Cardiac fibroblast (primary cell): ENCODE results near the gene FAM131A.

Source experiments
- DNase-seq, 2 donors: peaks; one replicate each; pipeline versions ENCODE4 v3.0.0 to v3.0.0-alpha.2; 2010; ENCODE audit warnings: low read depth in 2 of 2
- H3K4me3 ChIP-seq, 2 donors: replicated peaks in 1 of 2; 1 replicate in 1 of 2; 2 replicates in 1 of 2; pipeline ENCODE4 v1.5.1; 2011; ENCODE audit warnings: low read depth in 2 of 2, low read length in 2 of 2, mild to moderate bottlenecking in 2 of 2, moderate library complexity in 1 of 2
- TF ChIP-seq, protein P1 (sequence below): IDR thresholded peaks from one replicate; pipeline ENCODE4 v1.5.1; 2011; ENCODE audit warnings: low read depth, mild to moderate bottlenecking, low read length, inconsistent platforms

Gene FAM131A

DNA sequence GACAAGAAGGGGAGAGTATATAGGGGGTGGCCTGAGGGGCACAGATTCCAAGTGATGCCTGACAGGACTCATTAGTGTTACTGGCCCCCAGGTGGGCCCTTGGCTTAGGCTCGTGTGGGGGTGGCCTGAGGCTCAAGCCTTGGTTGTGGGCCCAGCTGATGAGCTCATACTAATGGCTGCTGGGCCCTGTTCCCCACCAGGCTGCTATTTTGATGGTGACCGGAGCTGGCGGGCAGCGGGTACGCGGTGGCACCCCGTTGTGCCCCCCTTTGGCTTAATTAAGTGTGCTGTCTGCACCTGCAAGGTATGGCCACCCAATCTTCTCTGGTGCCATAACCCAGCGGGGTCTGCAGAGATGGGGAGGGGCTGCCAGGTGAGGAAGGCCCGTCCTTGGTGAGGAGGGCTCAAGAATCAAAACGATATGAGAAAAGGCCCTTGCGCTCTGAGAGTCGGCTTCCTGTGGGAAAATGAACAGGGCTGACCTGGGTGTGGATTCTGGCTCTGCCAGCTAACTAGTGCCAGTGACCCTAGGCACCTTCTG lies 49.8 kb downstream of the FAM131A start:
- H3K4me3 ChIP-seq = no peak overlapping the region
- TF ChIP-seq, protein P1, sequence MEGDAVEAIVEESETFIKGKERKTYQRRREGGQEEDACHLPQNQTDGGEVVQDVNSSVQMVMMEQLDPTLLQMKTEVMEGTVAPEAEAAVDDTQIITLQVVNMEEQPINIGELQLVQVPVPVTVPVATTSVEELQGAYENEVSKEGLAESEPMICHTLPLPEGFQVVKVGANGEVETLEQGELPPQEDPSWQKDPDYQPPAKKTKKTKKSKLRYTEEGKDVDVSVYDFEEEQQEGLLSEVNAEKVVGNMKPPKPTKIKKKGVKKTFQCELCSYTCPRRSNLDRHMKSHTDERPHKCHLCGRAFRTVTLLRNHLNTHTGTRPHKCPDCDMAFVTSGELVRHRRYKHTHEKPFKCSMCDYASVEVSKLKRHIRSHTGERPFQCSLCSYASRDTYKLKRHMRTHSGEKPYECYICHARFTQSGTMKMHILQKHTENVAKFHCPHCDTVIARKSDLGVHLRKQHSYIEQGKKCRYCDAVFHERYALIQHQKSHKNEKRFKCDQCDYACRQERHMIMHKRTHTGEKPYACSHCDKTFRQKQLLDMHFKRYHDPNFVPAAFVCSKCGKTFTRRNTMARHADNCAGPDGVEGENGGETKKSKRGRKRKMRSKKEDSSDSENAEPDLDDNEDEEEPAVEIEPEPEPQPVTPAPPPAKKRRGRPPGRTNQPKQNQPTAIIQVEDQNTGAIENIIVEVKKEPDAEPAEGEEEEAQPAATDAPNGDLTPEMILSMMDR = no peak
- no peak for DNase-seq

DNA sequence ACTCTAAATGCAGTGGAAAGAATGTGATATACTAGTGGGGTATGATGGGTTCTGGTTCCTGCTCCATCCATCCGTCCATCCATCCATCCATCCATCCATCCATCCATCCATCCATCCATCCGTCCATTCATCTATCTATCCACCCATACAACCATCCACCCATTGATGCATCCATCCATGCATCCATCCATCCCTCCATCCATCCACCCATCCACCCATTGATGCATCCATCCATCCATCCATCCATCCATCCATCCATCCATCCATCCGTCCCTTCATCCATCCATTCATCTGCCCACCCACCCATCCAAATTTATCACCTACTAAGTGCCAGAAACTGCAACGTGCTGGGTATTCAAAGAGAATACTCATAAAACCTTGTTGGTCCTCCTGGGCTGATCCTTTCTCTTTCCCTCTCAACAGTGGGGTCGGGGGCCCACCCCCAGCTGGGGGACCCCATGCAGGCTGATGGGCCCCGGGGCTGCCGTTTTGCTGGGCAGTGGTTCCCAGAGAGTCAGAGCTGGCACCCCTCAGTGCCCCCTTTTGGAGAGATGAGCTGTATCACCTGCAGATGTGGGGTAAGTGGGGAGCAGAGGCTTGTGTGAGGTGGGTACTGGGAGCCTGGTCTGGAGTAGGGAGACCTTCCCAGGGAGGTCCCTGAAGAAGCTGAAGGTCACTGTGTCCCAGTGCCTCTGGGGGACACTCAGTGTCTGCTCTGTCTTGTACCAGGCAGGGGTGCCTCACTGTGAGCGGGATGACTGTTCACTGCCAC lies 51.0 kb downstream of the FAM131A start:
- DNase-seq = no peak
- TF ChIP-seq, protein P1 = no peak
- H3K4me3 ChIP-seq = no peak overlapping the region

DNA sequence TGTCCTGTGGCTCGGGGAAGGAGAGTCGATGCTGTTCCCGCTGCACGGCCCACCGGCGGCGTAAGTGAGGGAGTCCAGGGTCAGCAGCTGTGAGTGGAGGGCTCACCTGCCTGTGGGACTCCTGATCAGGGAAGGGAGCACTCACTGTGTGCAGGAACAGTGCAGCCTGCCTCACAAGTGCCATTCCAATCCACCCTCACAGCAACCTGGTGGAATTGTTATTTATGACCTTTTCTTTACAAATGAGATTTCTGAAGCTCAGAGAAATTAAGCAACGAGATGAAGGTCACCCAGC lies 51.5 kb downstream of the FAM131A start:
- H3K4me3 ChIP-seq = no peak overlapping the region
- TF ChIP-seq, protein P1 = no peak
- no peak for DNase-seq

DNA sequence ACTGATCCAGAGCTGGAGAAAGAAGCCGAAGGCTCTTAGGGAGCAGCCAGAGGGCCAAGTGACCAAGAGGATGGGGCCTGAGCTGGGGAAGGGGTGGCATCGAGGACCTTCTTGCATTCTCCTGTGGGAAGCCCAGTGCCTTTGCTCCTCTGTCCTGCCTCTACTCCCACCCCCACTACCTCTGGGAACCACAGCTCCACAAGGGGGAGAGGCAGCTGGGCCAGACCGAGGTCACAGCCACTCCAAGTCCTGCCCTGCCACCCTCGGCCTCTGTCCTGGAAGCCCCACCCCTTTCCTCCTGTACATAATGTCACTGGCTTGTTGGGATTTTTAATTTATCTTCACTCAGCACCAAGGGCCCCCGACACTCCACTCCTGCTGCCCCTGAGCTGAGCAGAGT lies 52.0 kb downstream of the FAM131A start:
- H3K4me3 ChIP-seq = no peak overlapping the region
- TF ChIP-seq, protein P1 = no peak
- DNase-seq = no peak

DNA sequence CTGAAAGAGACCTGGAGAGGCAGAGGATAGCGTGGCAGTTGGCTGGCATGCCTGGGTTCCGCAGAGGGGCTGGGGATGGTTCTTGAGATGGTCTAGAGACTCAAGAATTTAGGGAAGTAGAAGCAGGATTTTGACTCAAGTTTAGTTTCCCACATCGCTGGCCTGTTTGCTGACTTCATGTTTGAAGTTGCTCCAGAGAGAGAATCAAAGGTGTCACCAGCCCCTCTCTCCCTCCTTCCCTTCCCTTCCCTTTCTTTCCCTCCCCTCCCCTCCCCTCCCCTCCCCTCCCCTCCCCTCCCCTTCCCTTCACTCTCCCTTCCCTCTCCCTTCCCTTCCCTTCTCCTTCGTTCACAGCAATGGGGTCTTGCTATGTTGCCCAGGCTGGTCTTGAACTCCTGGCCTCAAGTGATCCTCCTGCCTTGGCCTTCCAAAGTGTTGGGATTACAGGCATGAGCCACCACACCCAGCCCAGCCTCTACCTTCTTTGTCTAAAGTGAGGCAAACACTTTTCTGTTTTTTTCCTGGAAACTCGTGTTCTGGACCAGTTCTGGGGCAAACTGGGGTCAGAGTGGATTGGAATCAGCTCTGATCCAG lies 52.6 kb downstream of the FAM131A start:
- H3K4me3 ChIP-seq = no peak overlapping the region
- DNase-seq = no peak
- TF ChIP-seq, protein P1 = no peak

DNA sequence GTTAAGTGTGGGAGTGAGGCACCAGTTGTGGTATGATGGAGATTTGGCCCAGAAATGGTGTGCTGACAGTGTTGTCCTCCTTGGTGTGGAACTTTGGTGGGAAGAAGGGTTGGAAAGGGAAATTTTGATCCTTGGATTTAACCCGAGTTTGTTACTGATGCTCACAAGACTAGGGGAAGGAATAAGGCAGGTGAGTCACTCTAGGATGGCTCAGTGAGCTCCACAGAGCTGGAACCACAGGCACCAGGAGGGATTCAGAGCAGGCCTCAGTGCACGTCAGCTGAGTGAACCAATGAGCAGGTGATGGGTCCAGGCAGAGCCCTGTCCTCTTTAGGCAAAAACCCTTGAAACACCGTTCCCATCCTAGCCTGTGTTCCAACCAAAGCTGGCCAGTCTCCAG lies 53.9 kb downstream of the FAM131A start:
- no peak overlapping the region for H3K4me3 ChIP-seq
- TF ChIP-seq, protein P1 = no peak
- DNase-seq = no peak

DNA sequence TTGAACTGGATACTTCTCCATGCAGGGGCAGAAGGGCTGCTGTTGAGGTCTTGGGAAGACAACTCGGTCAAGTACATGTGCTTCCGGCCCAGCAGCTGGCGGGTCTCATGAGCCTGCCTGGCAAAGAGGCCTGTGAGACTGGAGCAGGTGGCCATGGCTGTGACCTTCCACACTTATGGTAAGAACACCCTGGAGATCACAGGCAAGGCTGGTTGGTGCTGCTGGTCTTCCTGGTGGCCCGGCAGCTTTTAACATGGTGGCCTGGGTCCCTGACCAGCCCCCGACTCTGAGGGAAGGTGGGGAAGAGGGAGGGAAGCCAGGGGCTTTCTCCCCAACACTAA lies 57.9 kb downstream of the FAM131A start:
- no peak for DNase-seq
- TF ChIP-seq, protein P1 = no peak
- H3K4me3 ChIP-seq = no peak overlapping the region
